Left hindlimb (tissue), 1 donor: ENCODE data around the gene TRIM74.
"Not testable (repeated sequence)": the region's sequence is repeated elsewhere in the genome, so short reads cannot be mapped to it uniquely, and the experiment has no call there.

Experiments
- DNase-seq: peaks from one replicate; pipeline ENCODE4 v3.0.0-alpha.2; 2018

Gene TRIM74

GRCh38 chr7:72954563-72955198, 14.6 kb downstream of the TRIM74 start:
- DNase-seq = not testable (repeated sequence)

- DNase-seq = not testable (repeated sequence)
Observed at GRCh38 chr7:72953901-72954562, 15.2 kb downstream of the TRIM74 start.

GRCh38 chr7:72950432-72950831, 18.8 kb downstream of the TRIM74 start:
- not testable (repeated sequence) for DNase-seq

GRCh38 chr7:72949686-72950085, 19.6 kb downstream of the TRIM74 start:
- peak; percentile 48 for DNase-seq

GRCh38 chr7:72949276-72949675, 20.0 kb downstream of the TRIM74 start:
- not testable (repeated sequence) for DNase-seq

GRCh38 chr7:72948714-72949113, 20.6 kb downstream of the TRIM74 start:
- not testable (repeated sequence) for DNase-seq

GRCh38 chr7:72946130-72946745, 23.0 kb downstream of the TRIM74 start:
- DNase-seq = not testable (repeated sequence)

- DNase-seq = not testable (repeated sequence)
Observed at GRCh38 chr7:72945597-72945996, 23.7 kb downstream of the TRIM74 start.

GRCh38 chr7:72944937-72945336, 24.3 kb downstream of the TRIM74 start:
- DNase-seq = not testable (repeated sequence)

GRCh38 chr7:72942956-72943355, 26.3 kb downstream of the TRIM74 start:
- DNase-seq = not testable (repeated sequence)

GRCh38 chr7:72942022-72942705, 27.1 kb downstream of the TRIM74 start:
- DNase-seq = not testable (repeated sequence)

- DNase-seq = not testable (repeated sequence)
Observed at GRCh38 chr7:72928216-72928615, 41.0 kb downstream of the TRIM74 start.

GRCh38 chr7:72927791-72928190, 41.5 kb downstream of the TRIM74 start:
- not testable (repeated sequence) for DNase-seq

GRCh38 chr7:72925546-72926120, 43.6 kb downstream of the TRIM74 start:
- DNase-seq = no peak

- DNase-seq = peak; percentile 88
Observed at GRCh38 chr7:72924733-72925545, 44.3 kb downstream of the TRIM74 start, which contains the start of gene POM121. TSS of gene POM121 (plus strand) at chr7:72925095. CDS start at chr7:72925122, 27 bp downstream.

- DNase-seq = no peak
Observed at GRCh38 chr7:72924386-72924732, 44.9 kb downstream of the TRIM74 start.

- no peak for DNase-seq
Observed at GRCh38 chr7:72919256-72919775, 50.0 kb downstream of the TRIM74 start.

GRCh38 chr7:72914756-72915525, 54.3 kb downstream of the TRIM74 start:
- not testable (repeated sequence) for DNase-seq

- DNase-seq = not testable (repeated sequence)
Observed at GRCh38 chr7:72913750-72914149, 55.5 kb downstream of the TRIM74 start.

- DNase-seq = not testable (repeated sequence)
Observed at GRCh38 chr7:72911395-72911794, 57.9 kb downstream of the TRIM74 start.
